ENCODE results near the gene PAPOLG. TPM values are rescaled to one million over a fixed set of nuclear protein-coding genes. Genes with fewer than 3 reads are reported as not detected.

PAPOLG gene
- total RNA-seq = 8.2 TPM
- long read RNA-seq, full-length matches to known transcripts = 2 of 5 reads
- long read RNA-seq, partial matches to known transcripts = 1 of 5 reads
- long read RNA-seq, other reads (novel, unspliced or antisense) = 2 of 5 reads

DNA sequence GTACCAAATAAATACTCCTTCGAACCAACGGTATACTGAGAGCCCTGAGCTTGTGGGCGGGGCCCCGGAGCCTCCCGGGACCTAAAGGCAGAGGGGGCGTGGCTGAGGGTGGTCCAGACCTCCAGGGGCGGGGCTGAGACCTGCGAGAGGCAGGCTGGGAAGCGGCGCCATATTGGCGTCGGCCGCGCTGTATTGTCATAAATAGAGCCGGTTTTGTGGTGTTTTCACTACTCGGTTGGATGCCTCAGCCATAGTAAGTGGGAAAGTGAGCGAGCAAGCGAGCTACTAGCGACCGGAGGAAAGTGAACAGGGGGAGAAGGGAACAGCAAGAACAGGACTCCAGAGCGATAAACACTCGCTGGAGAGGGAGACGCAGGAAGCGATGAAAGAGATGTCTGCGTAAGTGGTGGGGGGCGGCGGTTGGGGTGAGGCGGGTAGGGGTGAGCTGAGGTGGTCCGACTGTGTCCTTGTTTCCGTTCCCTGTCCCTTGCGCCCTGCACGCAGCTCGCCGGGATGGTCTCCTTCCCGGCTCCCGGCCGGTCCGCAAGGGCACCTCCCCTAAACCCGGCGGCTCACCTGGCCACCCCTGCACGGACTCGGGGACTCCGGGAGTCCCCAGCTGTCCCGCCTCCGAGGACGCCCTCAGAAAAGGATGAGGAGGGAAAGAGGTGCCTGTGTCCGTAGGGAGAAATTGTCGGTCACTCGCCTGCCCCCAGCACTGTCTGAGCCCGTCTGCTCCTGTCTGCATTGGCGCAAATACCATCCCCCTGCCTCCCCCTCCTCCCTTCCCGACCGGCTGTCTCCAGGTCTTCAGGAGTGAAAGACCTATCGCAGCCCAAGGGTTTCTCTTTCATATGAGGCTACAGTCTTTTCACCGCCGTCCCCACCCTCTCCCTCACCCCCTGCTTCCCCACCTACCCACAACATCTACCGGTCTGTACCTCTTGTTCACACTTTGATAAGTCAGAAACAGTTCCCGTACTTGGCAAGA lies at the start of gene PAPOLG:
TSS of gene PAPOLG (plus strand) at position 172 of the 991 bp plus-strand sequence. CDS start at position 383, 211 bp downstream.
- peak; percentile 100 for ATAC-seq
- intact Hi-C loops (cut with micrococcal nuclease) = no loop called here
- DNase-seq = peak; percentile 98

GRCh38 chr2:60707750-60708371 lies 48.2 kb upstream of the PAPOLG start:
- intact Hi-C loops (cut with micrococcal nuclease) = loop anchor here (5.0 kb wide), 1 partner anchor 289 kb away; no protein-coding TSS in a partner anchor
- DNase-seq (no peak), ATAC-seq (no peak)

- ATAC-seq = no peak
- intact Hi-C loops (cut with micrococcal nuclease) = loop anchor here (5.0 kb wide), 1 partner anchor 289 kb away; no protein-coding TSS in a partner anchor
- DNase-seq = no peak
Measured at GRCh38 chr2:60708630-60709320, 47.3 kb upstream of the PAPOLG start.

DNA sequence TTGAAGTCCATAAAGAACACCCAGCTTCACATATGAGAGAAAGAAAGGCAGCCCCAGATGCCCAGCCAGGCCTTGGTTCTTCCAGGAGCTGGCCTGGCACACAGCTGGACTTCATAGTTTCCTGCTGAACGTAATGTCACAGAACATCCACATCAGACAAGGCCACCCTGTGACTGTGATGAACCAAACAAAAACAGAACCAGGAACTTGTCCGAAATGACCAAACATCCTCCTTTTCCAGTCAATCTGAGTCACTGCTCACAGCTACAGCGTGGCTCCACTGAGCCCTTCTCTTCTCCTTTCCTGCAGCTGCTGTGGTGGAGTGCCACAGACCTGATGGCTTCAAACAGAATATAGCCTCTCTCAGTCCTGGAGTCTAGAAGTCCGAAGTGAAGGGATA lies 45.4 kb upstream of the PAPOLG start:
- intact Hi-C loops (cut with micrococcal nuclease) = no loop called here
- ATAC-seq (peak; percentile 58), DNase-seq (no peak)

DNA sequence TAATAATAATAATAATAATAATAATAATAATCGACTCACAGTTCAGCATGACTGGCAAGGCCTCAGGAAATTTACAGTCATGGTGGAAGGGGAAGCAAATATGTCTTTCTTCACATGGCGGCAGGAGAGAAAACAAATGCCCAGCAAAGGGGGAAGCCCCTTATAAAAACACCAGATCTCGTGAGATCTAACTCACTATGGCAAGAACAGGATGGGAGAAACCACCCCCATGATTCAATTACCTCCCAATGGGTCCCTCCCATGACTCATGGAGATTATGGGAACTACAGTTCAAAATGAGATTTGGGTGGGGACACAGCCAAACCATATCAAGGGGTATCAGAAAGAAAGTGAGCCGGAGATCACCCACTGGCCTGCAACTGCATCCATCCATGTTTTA lies 40.5 kb upstream of the PAPOLG start:
- intact Hi-C loops (cut with micrococcal nuclease) = no loop called here
- DNase-seq = no peak
- ATAC-seq = no peak

GRCh38 chr2:60717691-60718090 lies 38.4 kb upstream of the PAPOLG start:
- ATAC-seq (no peak), DNase-seq (no peak)
- intact Hi-C loops (cut with micrococcal nuclease) = no loop called here

GRCh38 chr2:60719331-60719730 lies 36.7 kb upstream of the PAPOLG start:
- no peak for DNase-seq
- intact Hi-C loops (cut with micrococcal nuclease) = no loop called here

GRCh38 chr2:60725466-60725865 lies 30.6 kb upstream of the PAPOLG start:
- intact Hi-C loops (cut with micrococcal nuclease) = no loop called here
- ATAC-seq (no peak), DNase-seq (no peak)

More at GRCh38 chr2:60719331-60719730, 36.7 kb upstream of the PAPOLG start:
- ATAC-seq = no peak

- DNase-seq (no peak), ATAC-seq (no peak)
- intact Hi-C loops (cut with micrococcal nuclease) = no loop called here
Measured at GRCh38 chr2:60728855-60729254, 27.2 kb upstream of the PAPOLG start.

DNA sequence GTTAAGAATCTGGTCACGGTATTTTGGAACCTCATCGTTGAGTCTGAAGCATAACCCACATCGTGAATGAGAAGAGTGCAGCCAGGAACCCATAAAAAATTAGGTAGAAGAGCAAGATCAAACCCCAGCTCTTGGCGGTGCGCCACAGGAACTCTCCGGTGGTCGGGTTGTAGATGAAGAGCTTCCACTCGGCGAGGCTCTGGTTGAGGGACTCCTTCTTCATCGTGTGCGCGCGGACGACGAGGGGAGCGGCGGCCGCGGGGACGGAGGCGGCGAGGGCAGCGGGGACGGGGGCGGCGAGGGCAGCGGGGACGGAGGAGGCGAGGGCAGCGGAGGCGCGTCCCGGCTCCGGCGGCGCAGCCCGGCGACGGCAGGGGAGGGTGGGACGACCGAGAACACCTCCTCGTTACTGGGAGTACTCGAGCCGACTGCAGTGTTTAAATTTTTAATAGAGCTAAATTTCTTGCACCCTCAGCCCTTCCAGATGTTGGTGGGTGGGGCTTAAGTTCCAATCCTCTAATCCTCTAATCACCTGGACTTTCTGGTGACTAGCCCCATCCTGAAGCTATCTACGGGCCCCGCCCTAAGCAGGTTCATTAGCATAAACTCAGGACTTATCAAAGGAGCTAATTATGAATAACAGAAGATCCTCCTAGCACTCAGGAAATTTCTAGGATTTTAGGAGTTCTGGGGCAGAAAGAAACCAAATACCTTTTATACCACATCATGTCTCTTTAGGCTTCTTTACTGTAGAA lies 20.4 kb upstream of the PAPOLG start:
- DNase-seq = peak; percentile 28
- intact Hi-C loops (cut with micrococcal nuclease) = no loop called here
- peak; percentile 45 for ATAC-seq

GRCh38 chr2:60738679-60739078 lies 17.4 kb upstream of the PAPOLG start:
- intact Hi-C loops (cut with micrococcal nuclease) = no loop called here
- ATAC-seq (no peak), DNase-seq (no peak)

DNA sequence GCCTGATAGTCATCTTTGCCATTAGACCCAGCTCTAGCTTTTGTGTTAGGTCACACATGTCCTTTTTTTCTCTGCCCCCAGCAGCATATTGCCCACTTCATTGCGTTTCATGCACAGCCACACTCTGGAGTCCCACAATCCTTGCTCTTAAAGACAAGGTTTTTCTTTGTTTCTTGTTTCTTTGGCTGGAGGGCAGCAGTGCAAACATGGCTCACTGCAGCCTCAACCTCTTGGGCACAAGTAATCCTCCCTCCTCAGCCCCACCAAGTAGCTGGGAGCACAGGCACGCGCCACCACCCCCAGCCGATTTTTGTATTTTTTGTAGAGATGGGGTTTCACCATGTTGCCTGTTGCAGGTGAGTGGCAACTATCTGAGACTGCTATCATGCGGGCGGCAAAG lies 16.9 kb upstream of the PAPOLG start:
- intact Hi-C loops (cut with micrococcal nuclease) = no loop called here
- DNase-seq = no peak
- no peak for ATAC-seq

GRCh38 chr2:60741576-60741975 lies 14.5 kb upstream of the PAPOLG start:
- intact Hi-C loops (cut with micrococcal nuclease) = no loop called here
- DNase-seq (no peak), ATAC-seq (no peak)

DNA sequence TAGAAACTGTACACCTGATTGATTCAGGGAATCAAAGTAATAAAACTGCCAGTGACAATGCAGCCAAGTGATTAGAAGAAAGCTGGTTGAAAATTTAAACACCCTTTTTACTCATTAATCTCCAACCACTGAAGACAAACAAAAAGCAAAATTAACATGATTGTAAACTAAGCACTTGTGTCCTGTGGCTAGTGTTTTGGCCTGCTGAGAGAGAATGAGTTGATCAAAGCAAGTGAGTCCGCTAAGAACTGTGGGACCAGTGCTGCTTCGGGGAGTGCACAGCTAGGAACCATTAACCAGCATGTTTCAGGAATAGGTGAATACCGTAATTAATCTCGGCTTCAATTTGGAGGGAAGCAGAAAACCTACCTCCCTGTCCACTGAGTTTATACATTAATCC lies 13.6 kb upstream of the PAPOLG start:
- intact Hi-C loops (cut with micrococcal nuclease) = no loop called here
- DNase-seq (no peak), ATAC-seq (no peak)

DNA sequence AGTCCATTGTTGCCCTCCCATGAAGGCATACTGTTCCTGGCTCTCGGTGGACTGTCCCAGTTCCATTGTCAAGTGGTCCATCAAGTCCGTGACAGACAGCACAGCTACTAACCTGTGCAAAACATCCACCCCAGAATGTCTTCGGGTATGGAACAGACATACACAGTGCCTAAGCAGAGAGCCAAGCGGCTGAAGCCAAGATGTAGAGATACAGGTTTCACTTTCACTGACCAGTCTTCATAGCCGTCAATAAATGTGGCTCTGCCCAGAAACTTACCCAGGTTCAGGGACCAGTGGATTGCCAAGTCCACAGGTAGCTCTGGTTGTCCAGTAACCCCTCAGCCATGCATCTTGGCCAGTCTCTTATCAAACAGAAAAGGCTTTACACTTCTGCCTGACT lies 10.7 kb upstream of the PAPOLG start:
- intact Hi-C loops (cut with micrococcal nuclease) = no loop called here
- DNase-seq = no peak
- no peak for ATAC-seq

DNA sequence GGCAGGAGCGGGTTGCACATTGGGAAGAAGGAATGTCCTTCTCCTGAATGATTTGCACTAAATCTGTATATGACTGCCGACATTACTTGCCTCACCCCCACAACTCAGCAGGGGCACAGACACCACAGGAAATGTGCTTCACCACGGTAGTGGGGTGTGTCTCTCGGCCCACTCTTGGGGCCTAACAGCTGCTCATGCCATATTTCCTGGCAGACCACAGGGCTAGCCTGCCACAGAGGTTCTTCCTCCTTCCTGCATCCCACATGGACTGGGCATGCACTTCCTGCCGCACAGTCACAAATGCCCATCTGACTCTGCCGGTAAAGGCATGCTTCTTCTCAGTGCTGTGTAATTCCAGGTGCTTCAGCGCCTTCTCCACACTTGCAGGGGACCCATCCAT lies 10.3 kb upstream of the PAPOLG start:
- DNase-seq (no peak), ATAC-seq (no peak)
- intact Hi-C loops (cut with micrococcal nuclease) = no loop called here

- intact Hi-C loops (cut with micrococcal nuclease) = no loop called here
- peak; percentile 23 for ATAC-seq
- DNase-seq = no peak
Measured at GRCh38 chr2:60746318-60746717, 9.8 kb upstream of the PAPOLG start.

DNA sequence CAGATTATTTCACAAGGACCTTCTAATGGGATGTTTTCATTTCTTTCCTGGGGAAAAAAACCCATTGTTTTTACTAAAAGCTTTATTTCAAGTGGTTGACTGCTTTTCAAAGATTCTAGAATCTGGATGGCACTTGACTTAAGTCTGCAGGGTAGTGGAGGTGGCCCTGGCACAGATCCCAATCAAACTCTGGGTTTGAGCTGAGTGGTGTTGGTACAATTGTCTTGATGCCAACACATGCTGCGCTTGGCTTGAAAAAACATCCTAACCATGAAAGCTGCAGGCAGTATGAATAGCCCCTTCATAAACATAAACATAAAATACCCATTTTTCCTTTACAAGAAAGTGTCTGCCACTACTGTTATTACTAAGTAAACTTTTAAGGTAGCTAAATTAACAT lies 3.6 kb downstream of the PAPOLG start:
- no peak for DNase-seq
- ATAC-seq = no peak
- intact Hi-C loops (cut with micrococcal nuclease) = no loop called here
